B cell (primary cell): ENCODE data around the gene EPHB4. TPM values are rescaled to one million over a fixed set of nuclear protein-coding genes. Genes with fewer than 3 reads are reported as not detected.

Experiments used
- ATAC-seq: fragments of 200-7000 bp; cut with Tn5 transposase; one replicate; pipeline ENCODE4 v1.10.0; 2021; ENCODE audit warnings: low read depth, mild to moderate bottlenecking, moderate number of reproducible peaks, moderate library complexity
- CTCF ChIA-PET: fragments of 350-600 bp; sonication (Branson Sonifier 250); formaldehyde crosslinking; loops from one replicate; lab custom pipeline; 2021; ENCODE audit warnings: antibody characterized with exemption, inconsistent platforms; lab: Charles Lee
- POLR2A ChIA-PET: fragments of 350-600 bp; sonication (Branson Sonifier 250); formaldehyde crosslinking; loops from one replicate; lab custom pipeline; 2021; ENCODE audit warnings: antibody characterized with exemption; lab: Charles Lee
- DNase-seq: peaks from one replicate; pipeline ENCODE4 v3.0.0; 2013
- H2AFZ ChIP-seq: 2 replicates; pipeline ENCODE4 v1.6.1; 2012; ENCODE audit warnings: mild to moderate bottlenecking, low read depth, low read length; ENCODE audit not compliant: insufficient read depth, poor library complexity, severe bottlenecking
- H3K27ac ChIP-seq, 2 donors: 1 replicate in 1 of 2; 2 replicates in 1 of 2; pipeline ENCODE4 v1.5.1; 2012 to 2013; ENCODE audit warnings: low read length in 2 of 2, mild to moderate bottlenecking in 2 of 2, moderate library complexity in 1 of 2
- H3K27me3 ChIP-seq, 4 experiments: fragments of 200-600 bp in 1 of 4; sonication (generic) in 1 of 4; replicated peaks in 1 of 4; 1 replicate in 2 of 4; 2 replicates in 2 of 4; pipeline versions ENCODE4 v1.6.1 to v1.7.0; 2013 to 2016; ENCODE audit warnings: low read length in 3 of 4, mild to moderate bottlenecking in 2 of 4, mixed read lengths in 1 of 4, moderate library complexity in 1 of 4; ENCODE audit not compliant: insufficient read depth in 4 of 4, control insufficient read depth in 3 of 4; ENCODE audit errors: control extremely low read depth in 1 of 4
- H3K36me3 ChIP-seq, 2 experiments: replicated peaks in 1 of 2; 1 replicate in 1 of 2; 2 replicates in 1 of 2; pipeline versions ENCODE4 v1.6.1 to v1.7.1; 2013; ENCODE audit warnings: low read length in 1 of 2; ENCODE audit not compliant: insufficient read depth in 2 of 2, control insufficient read depth in 1 of 2; ENCODE audit errors: control extremely low read depth in 1 of 2, extremely low read depth in 1 of 2
- H3K4me1 ChIP-seq, 2 donors: fragments of 200-600 bp in 1 of 2; sonication (generic) in 1 of 2; 1 replicate in 1 of 2; 2 replicates in 1 of 2; pipeline versions ENCODE4 v1.5.1 to v1.6.1; 2013 to 2017; ENCODE audit warnings: low read length in 2 of 2; ENCODE audit not compliant: control insufficient read depth in 2 of 2, insufficient read depth in 2 of 2
- H3K4me2 ChIP-seq: replicated peaks from 2 replicates; pipeline ENCODE3; 2012; ENCODE audit warnings: mild to moderate bottlenecking, low read depth, low read length; ENCODE audit not compliant: poor library complexity, severe bottlenecking
- H3K4me3 ChIP-seq, 5 experiments: fragments of 200-600 bp in 1 of 5; sonication (generic) in 1 of 5; 1 replicate in 3 of 5; 2 replicates in 2 of 5; pipeline versions ENCODE4 v1.5.1 to v1.7.0; 2011 to 2016; ENCODE audit warnings: low read length in 4 of 5, mild to moderate bottlenecking in 4 of 5, low read depth in 2 of 5, control low read depth in 1 of 5, moderate library complexity in 1 of 5; ENCODE audit not compliant: insufficient read depth in 1 of 5; ENCODE audit errors: control extremely low read depth in 1 of 5, extremely low read depth in 1 of 5
- H3K79me2 ChIP-seq: fragments of 200-600 bp; sonication (generic); one replicate; pipeline ENCODE4 v1.6.0; 2016; ENCODE audit warnings: low read length; ENCODE audit not compliant: control insufficient read depth, insufficient read depth
- H3K9ac ChIP-seq: fragments of 200-600 bp; sonication (generic); 2 replicates; pipeline ENCODE4 v1.6.1; 2017; ENCODE audit warnings: mild to moderate bottlenecking, low read length, moderate library complexity
- H3K9me3 ChIP-seq, 3 donors: one replicate each; pipeline versions ENCODE4 v1.6.1 to v1.7.1; 2013; ENCODE audit warnings: low read length in 2 of 3; ENCODE audit not compliant: control insufficient read depth in 2 of 3, insufficient read depth in 1 of 3; ENCODE audit errors: control extremely low read depth in 1 of 3
- H4K20me1 ChIP-seq: 2 replicates; pipeline ENCODE4 v1.6.0; 2012; ENCODE audit warnings: mild to moderate bottlenecking, low read length; ENCODE audit not compliant: insufficient read depth, control insufficient read depth, poor library complexity, severe bottlenecking
- H3K27ac Mint-ChIP-seq: one replicate; pipeline ENCODE4 v1.8.0; 2021; ENCODE audit warnings: mixed read lengths
- H3K27me3 Mint-ChIP-seq: one replicate; pipeline ENCODE4 v1.8.0; 2021; ENCODE audit warnings: mixed read lengths
- H3K4me1 Mint-ChIP-seq: one replicate; pipeline ENCODE4 v1.8.0; 2021; ENCODE audit warnings: mixed read lengths
- H3K4me3 Mint-ChIP-seq: one replicate; pipeline ENCODE4 v1.8.0; 2021; ENCODE audit warnings: mixed read lengths
- H3K9me3 Mint-ChIP-seq: one replicate; pipeline ENCODE4 v1.8.0; 2022; ENCODE audit warnings: mixed read lengths; ENCODE audit not compliant: insufficient read depth
- EZH2 ChIP-seq: IDR thresholded peaks from 2 replicates; pipeline ENCODE4 v1.6.1; 2012; ENCODE audit warnings: borderline replicate concordance, low read depth, mild to moderate bottlenecking, moderate library complexity, low read length; ENCODE audit not compliant: insufficient read depth, poor library complexity, severe bottlenecking
- WGBS: methylation state at CpG from one replicate; pipeline ENCODE4 v1.1.5; 2013; ENCODE audit warnings: missing lambda C conversion rate; ENCODE audit not compliant: insufficient coverage; 5-methylcytosine and 5-hydroxymethylcytosine counted together
- intact Hi-C: fragments of 100-400 bp; cut with micrococcal nuclease; formaldehyde crosslinking; loops from one replicate; pipeline ENCODE4 v1.10.0; 2022
- polyA plus RNA-seq: library from polyadenylated mRNA; depleted of rRNA; stranded (reverse); fragments of >200 nt; gene quantifications from 2 replicates; pipeline ENCODE4 v1.2.3, GENCODE V29; 2012
- total RNA-seq, 2 donors: library from RNA; stranded (reverse); fragments of 120-200 nt in 1 of 2; gene quantifications; 1 replicate in 1 of 2; 2 replicates in 1 of 2; pipeline versions ENCODE4 v1.2.3 to v1.2.4, GENCODE V29; 2013 to 2022
- TF ChIP-seq, protein P1 (sequence below): fragments of 200-600 bp; IDR thresholded peaks from one replicate; pipeline ENCODE4 v1.8.0; 2022; ENCODE audit warnings: antibody characterized with exemption, mild to moderate bottlenecking

EPHB4 gene
- total and polyA plus RNA-seq, 2 donors (not counting 1 experiment from before 2014, with no cell fraction given), result 3.9 to 12.0 TPM

DNA sequence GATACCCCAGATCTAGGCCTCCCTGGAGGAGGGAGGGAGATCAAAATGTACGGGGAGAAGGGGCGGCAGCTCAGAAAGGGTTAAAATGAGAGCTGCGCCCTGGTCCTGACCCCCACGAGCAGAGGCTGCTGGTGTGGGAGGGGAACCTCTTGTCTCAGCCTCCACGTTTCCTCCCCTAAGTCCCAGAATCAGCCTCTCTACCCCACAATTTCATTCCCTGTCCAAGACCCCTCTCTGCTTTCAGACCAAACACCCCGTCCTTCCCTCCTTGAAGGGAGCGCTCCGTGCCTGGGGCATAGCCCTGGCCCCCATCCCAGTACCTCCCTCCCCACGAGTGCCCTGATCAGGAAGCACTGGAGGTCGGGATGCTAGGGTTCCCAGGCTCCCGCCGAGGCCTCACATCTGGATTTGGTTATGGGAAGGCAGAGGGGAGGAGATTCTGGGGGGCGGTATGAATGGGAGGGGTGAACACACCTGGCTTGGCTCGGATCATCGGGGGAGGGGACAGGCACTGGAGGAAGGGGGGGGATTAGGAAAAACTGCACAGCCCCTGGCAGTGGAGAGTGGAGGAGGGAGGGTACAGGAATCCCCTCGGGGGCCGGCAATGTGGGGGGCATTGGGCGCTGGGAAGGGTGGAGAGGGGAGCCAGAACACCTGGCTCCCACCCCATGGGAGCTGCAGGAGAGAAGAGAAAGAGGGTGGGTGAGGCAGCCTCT is 2.7 kb downstream of the EPHB4 start:
- Histone ChIP-seq H2AFZ (no peak overlapping the region), H3K36me3 (no peaks in the 10 kb centered on the region), H3K27ac (no peak overlapping the region), H3K4me1 (peaks cover 26 to 27% of the 10 kb centered on the region in 2 donors), H3K4me3 (no peak overlapping the region), H4K20me1 (no peaks in the 10 kb centered on the region), H3K4me2 (no peak overlapping the region), H3K27me3 (peaks cover 0 to 50% (median 22%) of the 10 kb centered on the region in 4 experiments), H3K79me2 (no peaks in the 10 kb centered on the region), H3K9ac (no peak overlapping the region), H3K9me3 (peaks cover 0 to 4% (median 0%) of the 10 kb centered on the region in 3 donors)
- intact Hi-C loops, result no loop called here
- no peak for ATAC-seq
- ChIA-PET CTCF (interaction anchor here (1.5 kb wide), 1 partner anchor 21 kb away, joined by 3 read pairs; no protein-coding TSS in a partner anchor), POLR2A (interaction anchor here (0.8 kb wide), 1 partner anchor 48 kb away, joined by 7 read pairs; no protein-coding TSS in a partner anchor)
- no peak overlapping the region for H3K4me3 Mint-ChIP-seq
- DNase-seq, result no peak
- TF ChIP-seq EZH2, result no peak
- TF ChIP-seq, protein P1, sequence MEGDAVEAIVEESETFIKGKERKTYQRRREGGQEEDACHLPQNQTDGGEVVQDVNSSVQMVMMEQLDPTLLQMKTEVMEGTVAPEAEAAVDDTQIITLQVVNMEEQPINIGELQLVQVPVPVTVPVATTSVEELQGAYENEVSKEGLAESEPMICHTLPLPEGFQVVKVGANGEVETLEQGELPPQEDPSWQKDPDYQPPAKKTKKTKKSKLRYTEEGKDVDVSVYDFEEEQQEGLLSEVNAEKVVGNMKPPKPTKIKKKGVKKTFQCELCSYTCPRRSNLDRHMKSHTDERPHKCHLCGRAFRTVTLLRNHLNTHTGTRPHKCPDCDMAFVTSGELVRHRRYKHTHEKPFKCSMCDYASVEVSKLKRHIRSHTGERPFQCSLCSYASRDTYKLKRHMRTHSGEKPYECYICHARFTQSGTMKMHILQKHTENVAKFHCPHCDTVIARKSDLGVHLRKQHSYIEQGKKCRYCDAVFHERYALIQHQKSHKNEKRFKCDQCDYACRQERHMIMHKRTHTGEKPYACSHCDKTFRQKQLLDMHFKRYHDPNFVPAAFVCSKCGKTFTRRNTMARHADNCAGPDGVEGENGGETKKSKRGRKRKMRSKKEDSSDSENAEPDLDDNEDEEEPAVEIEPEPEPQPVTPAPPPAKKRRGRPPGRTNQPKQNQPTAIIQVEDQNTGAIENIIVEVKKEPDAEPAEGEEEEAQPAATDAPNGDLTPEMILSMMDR, result no peak
- peaks cover 20% of the 10 kb centered on the region for H3K4me1 Mint-ChIP-seq
- 83% methylated on average over 7 of the region's 18 CpGs for WGBS
- H3K27me3 Mint-ChIP-seq, result peaks cover 34% of the 10 kb centered on the region
- H3K9me3 Mint-ChIP-seq, result no peaks in the 10 kb centered on the region
- H3K27ac Mint-ChIP-seq, result no peak overlapping the region

DNA sequence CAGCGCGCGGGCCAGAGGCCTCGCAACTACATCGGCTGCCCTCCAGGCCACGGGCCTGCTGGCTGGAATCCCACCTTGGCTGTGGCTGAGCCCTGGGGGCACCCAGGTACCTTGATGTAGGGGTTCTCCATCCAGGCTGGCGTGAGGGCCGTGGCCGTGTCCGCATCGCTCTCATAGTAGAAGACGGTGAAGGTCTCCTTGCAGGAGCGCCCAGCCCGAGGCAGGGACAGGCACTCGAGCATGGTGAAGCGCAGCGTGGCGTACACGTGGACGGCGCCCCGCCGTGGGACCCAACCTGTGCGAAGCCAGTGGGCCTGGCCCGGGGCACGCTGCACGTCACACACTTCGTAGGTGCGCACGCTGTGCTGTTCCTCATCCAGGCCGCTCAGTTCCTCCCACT is 3.8 kb downstream of the EPHB4 start:
- no peak overlapping the region for H2AFZ ChIP-seq
- H3K9ac ChIP-seq, result no peak overlapping the region
- ChIA-PET POLR2A (no interaction called here), CTCF (no interaction called here)
- peaks cover 26% of the 10 kb centered on the region for H3K27me3 Mint-ChIP-seq
- H3K27me3 ChIP-seq, result peaks cover 0 to 39% (median 17%) of the 10 kb centered on the region in 4 experiments
- H3K9me3 ChIP-seq, result peaks cover 0 to 3% (median 0%) of the 10 kb centered on the region in 3 donors
- no peak overlapping the region for H3K4me3 Mint-ChIP-seq
- no peak for TF ChIP-seq EZH2
- TF ChIP-seq, protein P1, result no peak
- DNase-seq, result no peak
- no peak for ATAC-seq
- no peaks in the 10 kb centered on the region for H3K9me3 Mint-ChIP-seq
- H3K27ac ChIP-seq, result no peak overlapping the region
- WGBS, result 96% methylated on average over 31 of the region's 31 CpGs
- H3K4me3 ChIP-seq, result no peak overlapping the region
- no peaks in the 10 kb centered on the region for H3K36me3 ChIP-seq
- H4K20me1 ChIP-seq, result no peaks in the 10 kb centered on the region
- intact Hi-C loops, result no loop called here
- H3K4me1 ChIP-seq, result peaks cover 24 to 25% of the 10 kb centered on the region in 2 donors
- H3K4me1 Mint-ChIP-seq, result peaks cover 18% of the 10 kb centered on the region
- H3K79me2 ChIP-seq, result no peaks in the 10 kb centered on the region
- no peak overlapping the region for H3K4me2 ChIP-seq
- no peak overlapping the region for H3K27ac Mint-ChIP-seq
